Type B pancreatic cell (in vitro differentiated cells): Measurements from ENCODE around the gene ERF. TPM values are rescaled to one million over a fixed set of nuclear protein-coding genes. Genes with fewer than 3 reads are reported as not detected.

Experiments used
- DNase-seq: peaks from one replicate; pipeline ENCODE4 v3.0.0; 2021; ENCODE audit warnings: mixed read lengths; ENCODE audit not compliant: unreplicated experiment; ENCODE audit errors: extremely low spot score
- H3K27ac Mint-ChIP-seq: 2 replicates; pipeline ENCODE4 v1.8.0; 2021; ENCODE audit warnings: mild to moderate bottlenecking, mixed read lengths
- H3K27me3 Mint-ChIP-seq: 2 replicates; pipeline ENCODE4 v1.8.0; 2021; ENCODE audit warnings: mixed read lengths
- H3K36me3 Mint-ChIP-seq: 2 replicates; pipeline ENCODE4 v1.8.0; 2021; ENCODE audit warnings: mixed read lengths
- H3K4me1 Mint-ChIP-seq: one replicate; pipeline ENCODE4 v1.8.0; 2021; ENCODE audit warnings: mixed read lengths; ENCODE audit not compliant: unreplicated experiment
- H3K4me3 Mint-ChIP-seq: 2 replicates; pipeline ENCODE4 v1.8.0; 2021; ENCODE audit warnings: mild to moderate bottlenecking, mixed read lengths
- H3K9me3 Mint-ChIP-seq: 2 replicates; pipeline ENCODE4 v1.8.0; 2021; ENCODE audit warnings: mixed read lengths
- total RNA-seq: library from RNA; stranded (reverse); gene quantifications from 2 replicates; pipeline ENCODE4 v1.2.1, GENCODE V29; 2021; ENCODE audit warnings: low replicate concordance
- TF ChIP-seq, protein P1 (sequence below): fragments of 200-600 bp; sonication (generic); conservative IDR thresholded peaks from 2 replicates; pipeline ENCODE4 v1.5.0; 2021; ENCODE audit warnings: antibody characterized with exemption, mild to moderate bottlenecking

ERF gene
- total RNA-seq, 1 donor from 2014 or later: 78.9 TPM

DNA sequence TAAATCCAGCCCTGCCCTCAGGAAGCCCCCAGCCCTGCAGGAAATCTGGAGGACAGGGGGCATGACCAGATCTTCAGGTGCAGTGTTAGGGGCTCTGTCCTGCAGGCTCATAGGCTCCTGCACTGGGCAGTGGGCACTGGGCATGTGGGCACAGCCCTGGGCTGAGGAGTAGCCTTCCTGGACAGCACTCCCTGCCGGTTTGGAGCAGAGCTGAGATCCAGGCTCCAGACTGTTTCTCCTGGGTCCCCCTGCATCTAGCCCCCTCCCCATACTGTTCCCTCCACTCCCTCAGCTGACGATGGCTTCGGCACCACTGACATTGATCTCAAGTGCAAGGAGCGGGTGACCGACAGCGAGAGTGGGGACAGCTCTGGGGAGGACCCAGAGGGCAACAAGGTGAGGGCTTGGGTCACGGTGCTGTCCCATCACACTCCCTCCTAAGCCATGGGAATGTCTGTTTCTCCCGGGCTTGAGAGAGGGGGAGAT is 34.7 kb upstream of the ERF start:
- no peak overlapping the region for H3K27ac Mint-ChIP-seq
- H3K4me1 Mint-ChIP-seq: peaks cover 22% of the 10 kb centered on the region
- TF ChIP-seq, protein P1, sequence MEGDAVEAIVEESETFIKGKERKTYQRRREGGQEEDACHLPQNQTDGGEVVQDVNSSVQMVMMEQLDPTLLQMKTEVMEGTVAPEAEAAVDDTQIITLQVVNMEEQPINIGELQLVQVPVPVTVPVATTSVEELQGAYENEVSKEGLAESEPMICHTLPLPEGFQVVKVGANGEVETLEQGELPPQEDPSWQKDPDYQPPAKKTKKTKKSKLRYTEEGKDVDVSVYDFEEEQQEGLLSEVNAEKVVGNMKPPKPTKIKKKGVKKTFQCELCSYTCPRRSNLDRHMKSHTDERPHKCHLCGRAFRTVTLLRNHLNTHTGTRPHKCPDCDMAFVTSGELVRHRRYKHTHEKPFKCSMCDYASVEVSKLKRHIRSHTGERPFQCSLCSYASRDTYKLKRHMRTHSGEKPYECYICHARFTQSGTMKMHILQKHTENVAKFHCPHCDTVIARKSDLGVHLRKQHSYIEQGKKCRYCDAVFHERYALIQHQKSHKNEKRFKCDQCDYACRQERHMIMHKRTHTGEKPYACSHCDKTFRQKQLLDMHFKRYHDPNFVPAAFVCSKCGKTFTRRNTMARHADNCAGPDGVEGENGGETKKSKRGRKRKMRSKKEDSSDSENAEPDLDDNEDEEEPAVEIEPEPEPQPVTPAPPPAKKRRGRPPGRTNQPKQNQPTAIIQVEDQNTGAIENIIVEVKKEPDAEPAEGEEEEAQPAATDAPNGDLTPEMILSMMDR: no peak
- H3K27me3 Mint-ChIP-seq: no peaks in the 10 kb centered on the region
- no peaks in the 10 kb centered on the region for H3K9me3 Mint-ChIP-seq
- no peak overlapping the region for H3K4me3 Mint-ChIP-seq
- DNase-seq: no peak
- H3K36me3 Mint-ChIP-seq: peaks cover 5% of the 10 kb centered on the region

DNA sequence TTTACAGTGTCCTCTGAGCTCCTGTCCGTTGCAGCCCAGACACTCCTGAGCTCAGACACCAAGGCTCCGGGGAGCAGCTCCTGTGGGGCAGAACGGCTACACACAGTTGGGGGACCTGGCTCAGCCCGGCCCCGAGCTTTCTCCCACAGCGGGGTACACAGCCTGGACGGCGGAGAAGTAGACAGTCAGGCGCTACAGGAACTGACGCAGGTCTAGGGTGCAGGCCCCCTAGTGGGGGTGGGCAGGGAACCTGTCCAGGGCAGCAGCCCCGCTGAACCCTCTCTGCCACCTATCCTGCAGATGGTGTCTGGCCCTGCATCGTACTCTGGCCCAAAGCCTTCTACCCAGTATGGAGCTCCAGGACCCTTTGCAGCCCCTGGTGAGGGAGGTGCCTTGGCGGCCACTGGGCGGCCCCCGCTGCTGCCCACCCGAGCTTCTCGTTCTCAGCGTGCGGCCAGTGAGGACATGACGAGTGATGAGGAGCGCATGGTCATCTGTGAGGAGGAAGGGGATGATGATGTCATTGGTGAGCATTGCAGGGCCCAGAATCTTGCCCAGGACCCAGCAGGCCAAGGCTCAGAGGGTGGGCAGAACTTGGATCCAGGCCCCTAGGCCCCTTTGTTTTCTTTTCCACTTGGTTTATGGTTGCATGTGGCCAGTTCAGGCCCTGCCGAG is 34.1 kb upstream of the ERF start:
- H3K27me3 Mint-ChIP-seq: no peaks in the 10 kb centered on the region
- no peak for DNase-seq
- peaks cover 5% of the 10 kb centered on the region for H3K36me3 Mint-ChIP-seq
- no peak overlapping the region for H3K4me3 Mint-ChIP-seq
- TF ChIP-seq, protein P1: peak; percentile 16
- H3K9me3 Mint-ChIP-seq: no peaks in the 10 kb centered on the region
- no peak overlapping the region for H3K27ac Mint-ChIP-seq
- peaks cover 22% of the 10 kb centered on the region for H3K4me1 Mint-ChIP-seq

DNA sequence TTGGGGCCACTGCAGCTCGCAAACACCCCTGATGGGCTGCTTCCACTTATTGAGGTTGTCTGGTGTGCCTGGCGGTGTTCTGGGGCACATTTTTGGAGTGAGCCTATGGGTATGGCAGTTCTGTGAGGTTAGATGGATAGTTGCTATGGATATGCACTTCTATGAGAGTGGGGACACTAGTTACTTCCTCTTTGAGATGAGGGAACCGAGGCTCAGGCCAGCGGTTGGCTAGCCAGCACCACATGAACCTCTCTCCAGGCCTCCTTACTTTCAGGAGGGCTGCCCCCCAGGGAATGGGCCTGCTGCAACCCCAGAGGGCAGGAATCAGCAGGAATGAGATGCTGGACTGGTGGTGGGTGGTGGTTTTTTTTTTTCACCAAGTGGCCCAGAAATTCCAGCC is 33.5 kb upstream of the ERF start:
- no peak for DNase-seq
- Mint-ChIP-seq H3K36me3 (peaks cover 5% of the 10 kb centered on the region), H3K4me3 (no peak overlapping the region), H3K4me1 (peaks cover 22% of the 10 kb centered on the region), H3K27ac (no peak overlapping the region), H3K9me3 (no peaks in the 10 kb centered on the region), H3K27me3 (no peaks in the 10 kb centered on the region)
- TF ChIP-seq, protein P1: no peak

DNA sequence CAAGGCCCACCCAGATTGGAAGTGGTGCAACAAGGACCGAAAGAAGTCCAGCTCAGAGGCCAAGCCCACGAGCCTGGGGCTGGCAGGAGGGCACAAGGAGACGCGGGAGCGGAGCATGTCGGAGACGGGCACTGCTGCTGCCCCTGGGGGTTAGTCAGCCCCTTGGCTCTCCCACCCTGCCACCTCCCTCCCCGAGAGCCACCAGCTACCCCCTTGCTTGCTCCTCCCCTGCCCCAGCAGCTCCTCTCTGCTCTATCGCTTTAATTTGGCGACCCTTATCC is 32.8 kb upstream of the ERF start:
- H3K27ac Mint-ChIP-seq: no peak overlapping the region
- DNase-seq: no peak
- no peaks in the 10 kb centered on the region for H3K9me3 Mint-ChIP-seq
- TF ChIP-seq, protein P1: no peak
- H3K4me3 Mint-ChIP-seq: no peak overlapping the region
- H3K27me3 Mint-ChIP-seq: no peaks in the 10 kb centered on the region
- H3K4me1 Mint-ChIP-seq: peaks cover 22% of the 10 kb centered on the region
- peaks cover 5% of the 10 kb centered on the region for H3K36me3 Mint-ChIP-seq

DNA sequence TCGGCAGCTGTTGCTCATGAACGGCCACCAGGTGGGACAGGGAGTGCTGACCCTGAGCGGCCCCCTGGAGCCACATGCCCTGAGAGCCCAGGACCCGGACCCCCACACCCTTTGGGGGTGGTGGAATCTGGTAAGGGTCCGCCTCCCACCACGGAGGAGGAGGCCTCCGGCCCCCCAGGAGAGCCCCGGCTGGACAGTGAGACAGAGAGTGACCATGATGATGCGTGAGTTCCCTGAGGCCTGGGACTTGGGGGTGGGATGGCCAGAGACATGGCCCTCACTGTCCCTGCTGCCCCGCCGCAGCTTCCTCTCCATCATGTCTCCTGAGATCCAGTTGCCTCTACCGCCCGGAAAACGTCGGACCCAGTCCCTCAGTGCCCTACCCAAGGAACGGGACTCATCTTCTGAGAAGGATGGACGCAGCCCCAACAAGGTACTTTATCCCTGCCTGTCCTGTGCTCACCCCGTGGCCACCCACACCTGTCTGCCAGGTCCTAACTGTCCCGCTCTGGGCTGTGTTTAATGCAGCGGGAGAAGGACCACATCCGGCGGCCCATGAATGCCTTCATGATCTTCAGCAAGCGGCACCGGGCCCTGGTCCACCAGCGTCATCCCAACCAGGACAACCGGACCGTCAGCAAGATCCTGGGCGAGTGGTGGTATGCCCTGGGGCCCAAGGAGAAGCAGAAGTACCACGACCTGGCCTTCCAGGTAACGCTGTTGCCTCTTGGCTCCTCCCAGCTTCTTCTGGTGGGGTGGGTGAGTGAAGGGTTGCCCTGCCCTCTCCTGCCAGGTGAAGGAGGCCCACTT is 32.3 kb upstream of the ERF start:
- H3K36me3 Mint-ChIP-seq: peaks cover 5% of the 10 kb centered on the region
- H3K4me1 Mint-ChIP-seq: peaks cover 22% of the 10 kb centered on the region
- no peaks in the 10 kb centered on the region for H3K27me3 Mint-ChIP-seq
- no peaks in the 10 kb centered on the region for H3K9me3 Mint-ChIP-seq
- H3K27ac Mint-ChIP-seq: no peak overlapping the region
- TF ChIP-seq, protein P1: no peak
- DNase-seq: no peak
- H3K4me3 Mint-ChIP-seq: no peak overlapping the region
